GM18909 (cell line): ENCODE data around the gene MRPS30.
A peak's percentile ranks its signal among the peaks of the same experiment; 100 is the strongest.
"Not testable (repeated sequence)": the region's sequence is repeated elsewhere in the genome, so short reads cannot be mapped to it uniquely, and the experiment has no call there.

Source experiments
- ATAC-seq: cut with Tn5 transposase; IDR thresholded peaks from one replicate; pipeline ENCODE4 v1.9.1; 2021; ENCODE audit warnings: mild to moderate bottlenecking; ENCODE audit not compliant: unreplicated experiment, poor library complexity

The MRPS30 gene

DNA sequence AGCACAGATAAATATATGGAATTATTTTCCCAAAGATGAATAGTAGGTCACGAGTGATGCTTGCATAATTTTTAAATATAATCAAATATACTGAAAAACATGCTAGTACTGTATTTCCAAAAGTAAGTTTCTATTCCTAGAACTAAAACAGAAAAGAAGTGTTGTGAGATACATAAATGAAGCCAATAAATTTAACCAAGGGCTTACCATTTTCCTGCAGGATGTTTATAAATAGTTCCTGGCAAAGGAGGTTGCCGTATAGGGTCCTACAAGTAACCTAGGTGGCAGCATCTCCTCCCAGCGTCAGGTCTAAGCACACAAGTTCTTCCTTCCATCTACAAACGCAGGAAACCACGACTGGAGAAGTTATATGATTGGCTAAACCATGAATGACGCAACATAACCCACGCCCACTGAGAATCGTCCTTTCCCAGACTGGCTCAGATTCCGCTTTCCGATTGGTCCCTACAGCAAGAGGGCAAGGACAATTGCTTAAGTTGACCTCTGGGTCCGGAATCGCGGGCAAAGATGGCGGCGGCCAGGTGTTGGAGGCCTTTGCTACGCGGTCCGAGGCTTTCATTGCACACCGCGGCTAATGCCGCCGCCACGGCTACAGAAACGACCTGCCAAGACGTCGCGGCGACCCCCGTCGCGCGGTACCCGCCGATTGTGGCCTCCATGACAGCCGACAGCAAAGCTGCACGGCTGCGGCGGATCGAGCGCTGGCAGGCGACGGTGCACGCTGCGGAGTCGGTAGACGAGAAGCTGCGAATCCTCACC is at the start of gene MRPS30:
Gene MRPS30 (plus strand): TSS at position 513 of the 780 bp plus-strand sequence. CDS start 16 bp downstream, at position 529.
- peak; percentile 99 for ATAC-seq

DNA sequence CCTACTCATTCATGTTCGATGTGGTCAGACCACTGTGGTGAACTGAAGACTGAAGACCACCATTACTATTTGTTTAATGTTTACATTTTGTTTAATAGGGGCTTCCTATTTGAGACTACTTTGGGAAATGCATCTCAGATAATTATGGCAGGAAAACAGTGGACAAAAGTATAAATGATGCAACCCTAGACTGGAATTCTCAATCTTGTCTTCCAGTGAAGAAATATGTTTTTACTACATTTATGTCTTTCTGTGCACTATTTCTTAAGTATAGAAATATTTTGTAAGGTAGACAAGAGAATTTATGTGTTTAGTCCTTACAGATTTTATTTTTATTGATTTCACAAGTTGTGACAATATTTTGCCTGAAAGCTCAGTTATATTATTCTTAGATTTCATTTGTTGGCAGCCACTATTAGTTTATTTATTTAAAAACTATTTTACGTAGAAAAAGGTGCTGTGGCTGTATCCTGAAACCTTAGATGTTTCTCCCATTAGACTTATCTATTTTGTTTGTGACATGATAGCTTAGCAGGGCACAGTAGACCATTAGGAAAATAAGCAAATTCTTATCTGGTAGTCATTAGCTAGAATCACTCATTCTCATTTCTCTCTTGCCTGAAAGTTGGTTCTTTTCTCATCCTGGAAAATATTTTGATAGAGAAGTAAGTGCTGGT is 39.4 kb upstream of the MRPS30 start:
- no peak for ATAC-seq

DNA sequence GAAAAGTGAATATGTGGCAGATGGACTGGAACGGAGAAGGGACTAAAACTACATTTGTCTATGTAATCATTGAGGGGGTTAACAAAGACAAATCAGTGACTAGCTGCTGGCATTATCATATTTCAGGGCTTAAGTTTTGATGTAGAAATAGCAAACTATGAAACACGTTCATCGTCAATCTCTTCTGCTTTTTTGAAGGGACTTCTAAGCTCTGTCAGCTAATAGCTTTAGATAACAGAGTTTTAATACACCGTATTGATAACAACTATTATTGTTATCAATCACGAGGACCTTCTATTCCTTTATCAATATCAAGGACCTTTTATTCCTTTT is 38.9 kb upstream of the MRPS30 start:
- no peak for ATAC-seq

DNA sequence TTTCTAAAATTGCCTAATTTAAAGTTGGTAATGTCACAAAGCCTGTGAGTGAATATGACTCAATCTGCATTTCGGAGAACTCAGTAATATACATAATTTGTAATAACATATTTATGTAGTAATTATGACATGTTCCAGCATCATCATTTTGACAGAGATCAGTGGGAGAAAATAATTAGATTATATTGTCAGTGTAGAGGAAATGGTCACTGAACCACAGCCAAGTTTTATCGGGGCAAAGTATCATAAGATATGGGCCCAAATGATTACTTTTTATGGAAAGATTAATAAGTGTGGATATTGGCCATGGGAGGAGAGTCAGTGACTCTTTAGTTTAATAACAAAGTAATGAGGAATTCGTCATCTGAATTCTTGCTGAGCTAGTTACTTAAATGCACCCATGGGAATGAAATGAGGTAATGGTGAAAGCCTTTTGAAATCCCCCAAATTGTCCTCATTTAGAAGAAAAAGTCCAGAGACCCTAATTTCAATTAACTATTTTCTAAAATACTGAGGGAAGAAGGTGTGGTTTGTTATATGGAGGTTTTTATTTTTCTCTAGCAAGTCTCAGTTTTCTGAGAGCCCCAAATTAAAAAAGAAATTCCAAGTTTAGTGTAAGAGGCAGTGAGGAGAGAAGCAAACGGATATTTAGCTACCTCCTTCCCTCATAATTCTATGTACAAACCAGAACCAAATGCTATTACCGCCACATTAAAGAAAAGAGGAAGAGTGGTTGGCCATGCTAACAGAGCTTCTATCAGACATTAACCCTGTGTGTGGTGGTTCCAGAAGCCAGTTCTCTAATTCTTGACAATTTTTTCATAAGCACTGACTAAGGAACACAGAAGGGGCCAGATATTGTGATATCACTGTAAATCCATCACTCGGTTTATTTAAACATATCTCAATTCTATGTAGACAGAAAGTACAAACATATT is 37.7 kb upstream of the MRPS30 start:
- ATAC-seq: no peak

DNA sequence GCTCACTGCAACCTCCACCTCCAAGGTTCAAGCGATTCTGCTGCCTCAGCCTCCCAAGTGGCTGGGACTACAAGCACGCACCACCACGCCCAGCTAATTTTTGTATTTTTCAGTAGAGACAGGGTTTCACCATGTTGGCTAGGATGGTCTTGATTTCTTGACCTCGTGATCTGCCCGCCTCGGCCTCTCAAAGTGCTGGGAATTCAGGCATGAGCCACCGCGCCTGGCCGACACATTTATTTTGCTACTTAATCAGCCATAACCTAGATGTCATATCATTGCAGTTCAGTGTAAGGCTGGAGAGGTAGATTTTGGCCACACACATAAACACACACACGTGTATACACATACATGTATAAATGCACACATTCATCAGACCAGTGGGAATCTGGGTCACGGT is 36.4 kb upstream of the MRPS30 start:
- not testable (repeated sequence) for ATAC-seq

DNA sequence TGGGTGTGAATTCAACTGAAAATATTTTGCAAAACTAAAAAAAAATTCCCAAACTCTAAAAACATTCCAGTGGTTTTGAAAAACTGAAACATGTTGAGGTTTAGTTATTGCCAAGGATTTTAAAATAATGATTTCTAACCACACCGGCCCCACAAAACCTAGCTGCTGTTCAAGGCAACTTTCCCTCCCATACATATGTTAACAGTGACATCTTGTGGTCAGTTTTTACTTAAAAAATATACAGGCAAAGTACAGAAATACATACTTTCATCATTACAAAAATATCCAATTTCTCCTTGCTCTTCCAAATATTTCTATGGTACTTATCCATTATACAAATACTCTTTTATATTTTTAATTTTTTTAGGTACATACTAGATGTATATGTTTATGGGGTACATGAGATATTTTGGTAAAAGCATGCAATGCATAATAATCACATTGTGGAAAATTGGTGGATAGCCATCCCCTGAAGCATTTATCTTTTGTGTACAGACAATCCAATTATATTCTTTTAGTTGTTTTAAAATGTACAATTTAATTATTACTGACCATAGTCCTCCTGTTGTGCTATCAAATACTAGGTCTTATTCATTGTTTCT is 34.4 kb upstream of the MRPS30 start:
- ATAC-seq: peak; percentile 76

DNA sequence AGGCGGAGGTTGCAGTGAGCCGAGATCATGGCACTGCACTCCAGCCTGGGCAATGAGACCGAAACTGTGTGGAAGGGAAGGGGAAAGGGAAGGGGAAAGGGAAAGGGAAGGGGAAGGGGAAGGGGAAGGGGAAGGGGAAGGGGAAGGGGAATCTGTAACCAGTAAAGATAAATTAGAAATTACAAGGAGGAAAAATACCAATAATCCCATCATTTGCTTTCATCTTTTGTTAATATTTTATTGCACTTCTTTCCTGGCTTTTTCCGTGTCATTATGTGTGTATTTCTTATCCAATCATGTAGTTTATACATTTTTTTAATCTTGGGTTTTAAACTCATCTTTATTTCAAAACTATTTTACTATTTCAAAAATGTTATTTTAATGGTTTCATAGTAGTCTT is 29.6 kb upstream of the MRPS30 start:
- no peak for ATAC-seq

DNA sequence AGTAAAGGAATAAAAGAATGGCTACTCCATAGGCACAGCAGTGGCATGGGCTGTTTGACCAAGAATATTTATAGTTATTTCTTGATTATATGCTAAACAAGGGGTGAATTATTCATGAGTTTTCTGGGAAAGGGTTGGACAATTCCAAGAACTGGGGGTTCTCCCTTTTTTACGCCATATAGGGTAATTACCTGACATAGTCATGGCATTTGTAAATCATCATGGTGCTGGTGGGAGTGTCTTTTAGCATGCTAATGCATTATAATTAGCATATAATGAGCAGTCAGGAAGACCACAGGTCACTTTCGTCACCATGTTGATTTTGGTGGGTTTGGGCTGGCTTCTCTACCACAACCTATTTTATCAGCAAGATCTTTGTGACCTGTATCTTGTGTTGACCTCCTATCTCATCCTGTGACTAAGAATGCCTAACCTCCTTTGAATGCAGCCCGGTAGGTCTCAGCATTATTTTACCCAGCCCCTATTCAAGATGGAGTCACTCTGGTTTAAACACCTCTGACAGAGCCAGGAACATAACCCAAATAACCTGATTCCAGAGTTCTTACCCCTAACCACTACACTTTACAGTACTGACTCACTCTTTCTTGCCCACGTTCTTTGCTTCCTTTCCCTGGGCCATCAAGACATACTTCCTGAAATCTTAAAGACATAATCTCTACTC is 25.0 kb upstream of the MRPS30 start:
- no peak for ATAC-seq

DNA sequence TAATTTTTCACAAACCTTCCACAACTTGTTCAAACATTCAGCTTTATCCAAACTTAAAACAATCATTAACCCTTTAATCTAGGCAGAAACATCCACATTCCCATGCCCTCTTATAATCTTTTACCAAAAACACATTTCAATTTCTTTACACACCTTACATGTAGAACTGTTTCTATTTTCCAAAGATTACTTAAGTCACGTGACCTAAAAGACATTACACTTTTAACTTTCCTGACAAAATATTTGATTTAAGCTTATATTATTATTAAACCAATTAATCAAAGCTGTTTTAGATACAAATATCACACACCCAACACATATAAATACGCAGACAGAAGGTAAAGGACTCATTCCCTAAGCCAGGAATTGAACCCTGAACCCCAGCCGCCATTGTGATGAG is 21.0 kb upstream of the MRPS30 start:
- no peak for ATAC-seq

DNA sequence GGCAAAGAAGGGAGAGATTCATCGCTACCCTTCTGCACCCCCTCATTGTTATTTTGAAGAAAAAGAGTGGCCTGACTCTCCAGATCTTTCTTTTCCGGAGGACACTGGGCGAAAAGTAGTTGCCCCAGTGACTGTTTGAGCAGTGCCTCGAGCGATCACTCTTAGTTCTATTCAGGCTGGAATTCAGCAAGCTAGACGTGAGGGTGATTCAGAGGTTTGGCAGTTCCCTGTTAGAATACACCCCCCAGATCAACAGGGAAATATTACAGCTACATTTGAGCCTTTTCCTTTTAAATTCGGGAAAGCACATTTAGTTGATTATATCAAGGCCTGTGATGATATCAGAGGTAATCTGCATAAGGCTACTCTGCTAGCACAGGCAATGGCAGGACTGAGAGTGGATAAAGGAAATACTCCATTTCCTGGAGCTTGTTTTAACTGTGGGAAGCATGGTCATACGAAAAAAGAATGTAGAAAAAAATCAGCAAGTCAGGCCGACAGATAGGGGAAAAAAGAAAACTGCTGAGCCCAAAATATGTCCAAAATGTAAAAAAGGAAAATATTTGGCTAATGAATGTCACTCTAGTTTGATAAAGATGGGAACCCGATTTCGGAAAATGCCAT is 19.3 kb upstream of the MRPS30 start:
- not testable (repeated sequence) for ATAC-seq

DNA sequence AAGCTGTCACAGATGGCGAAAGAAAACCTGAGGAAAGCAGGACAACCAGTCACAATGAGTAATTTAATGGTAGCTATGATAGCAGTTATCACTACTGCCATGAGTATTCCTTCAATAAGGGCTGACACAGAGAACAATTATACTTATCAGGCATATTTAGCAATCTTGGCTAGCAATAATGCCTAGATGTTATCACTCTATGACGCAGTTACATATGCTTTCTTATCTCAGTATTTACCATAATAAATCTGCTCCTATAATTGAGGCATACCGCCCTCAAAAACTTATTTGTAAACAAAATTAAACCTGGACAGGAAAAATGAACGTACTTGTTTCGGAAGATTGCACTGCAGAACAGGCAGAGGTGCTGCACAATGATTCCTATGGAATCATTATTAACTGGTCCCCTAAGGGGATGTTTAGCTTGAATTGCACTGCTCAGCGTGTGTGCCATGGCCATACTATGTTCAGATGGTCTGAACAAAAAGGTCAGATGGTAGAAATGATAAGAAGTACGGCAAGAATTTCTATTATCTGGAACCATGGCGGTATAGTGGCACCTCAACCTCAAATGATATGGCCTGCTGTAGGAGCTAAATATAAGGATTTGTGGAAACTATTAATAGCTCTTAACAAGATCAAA is 16.6 kb upstream of the MRPS30 start:
- not testable (repeated sequence) for ATAC-seq

DNA sequence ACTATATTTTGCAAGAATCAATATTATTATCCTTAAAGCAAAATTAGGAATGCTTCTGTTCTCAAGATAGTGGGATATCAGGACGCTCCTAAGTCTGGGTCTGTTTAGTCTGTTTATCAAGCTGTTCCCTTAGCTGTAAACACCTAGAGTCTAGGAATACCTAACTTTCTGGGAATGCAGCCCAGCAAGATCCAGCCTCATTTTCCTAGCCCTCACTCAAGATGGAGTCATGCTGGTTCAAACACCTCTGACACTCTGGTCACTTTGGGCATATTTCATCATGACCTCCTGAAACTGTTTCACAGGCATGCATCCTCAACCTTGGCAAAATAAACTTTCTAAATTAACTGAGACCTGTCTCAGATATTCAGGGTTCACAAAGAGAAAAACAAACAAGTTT is 14.4 kb upstream of the MRPS30 start:
- ATAC-seq: no peak

DNA sequence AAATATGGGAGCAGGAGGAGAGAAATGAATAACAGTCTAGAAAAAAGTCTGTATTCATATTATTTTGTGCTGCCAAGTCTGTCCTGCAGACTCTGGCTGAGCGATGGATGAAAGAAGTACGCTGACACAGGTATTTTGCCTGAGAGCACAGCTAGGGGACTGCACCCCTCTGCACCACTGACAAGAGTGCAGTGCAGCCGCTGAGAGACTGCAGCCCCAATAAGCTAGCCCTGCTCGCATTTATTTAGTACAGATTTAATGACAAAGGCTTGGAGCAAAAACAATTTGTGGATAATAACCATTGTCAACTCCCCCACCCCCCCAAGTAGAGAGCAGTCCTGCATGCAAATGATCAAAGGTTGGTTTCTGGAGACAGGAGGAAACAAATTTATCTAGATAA is 13.3 kb upstream of the MRPS30 start:
- ATAC-seq: no peak

DNA sequence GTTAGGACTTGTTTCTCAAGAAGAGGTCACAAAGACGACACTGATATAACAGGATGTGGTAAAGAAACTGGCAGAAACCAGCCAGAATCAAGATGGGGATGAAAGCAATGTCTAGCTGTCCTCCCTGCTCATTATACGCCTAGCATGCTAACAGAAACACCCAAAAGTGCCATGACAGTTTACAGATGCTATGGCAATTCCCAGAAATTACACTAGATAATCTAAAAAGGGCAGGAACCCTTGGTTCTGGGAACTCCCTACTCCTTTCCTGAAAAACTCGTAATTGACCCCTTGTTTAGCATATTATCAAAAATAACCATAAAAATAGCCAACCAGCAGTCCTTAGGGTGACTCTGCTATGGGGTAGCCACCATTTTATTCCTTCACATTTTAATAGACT is 10.9 kb upstream of the MRPS30 start:
- no peak for ATAC-seq

DNA sequence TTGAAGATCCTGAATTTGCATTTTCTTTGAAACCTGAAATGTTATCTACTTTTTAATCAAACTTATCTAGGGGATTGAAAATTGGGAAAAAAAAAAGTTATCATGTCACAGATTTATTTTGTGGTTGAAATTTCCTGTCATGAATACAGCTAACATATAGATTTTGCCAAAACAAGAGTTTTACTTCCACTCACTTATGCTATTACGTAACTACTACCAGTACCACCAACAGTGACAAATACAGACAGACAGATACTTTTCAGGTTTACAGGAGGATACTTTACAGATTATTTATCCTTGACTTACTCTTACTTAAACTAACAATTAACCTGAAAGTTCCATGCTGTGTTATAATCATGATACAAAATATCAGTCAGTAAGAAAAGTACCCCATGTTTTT is 6.8 kb upstream of the MRPS30 start:
- no peak for ATAC-seq

DNA sequence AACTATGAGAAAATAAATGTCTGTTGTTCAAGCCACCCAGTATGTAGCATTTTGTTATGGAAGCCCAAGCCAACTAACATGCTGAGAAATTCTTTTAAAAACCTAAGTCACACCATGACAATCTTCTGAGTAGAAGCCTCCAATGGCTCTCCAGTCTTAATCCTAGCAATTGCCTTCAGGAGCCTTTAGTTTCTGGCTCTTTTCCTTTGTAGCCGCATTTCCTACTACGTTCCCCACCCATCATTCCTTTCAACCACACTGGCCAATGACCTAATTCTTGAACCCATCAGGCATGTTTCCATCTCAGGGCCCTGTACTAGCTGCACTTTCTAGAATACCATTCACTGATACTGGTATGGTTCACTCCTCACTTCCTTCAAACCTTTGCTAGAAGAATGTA is 2.1 kb upstream of the MRPS30 start:
- no peak for ATAC-seq

DNA sequence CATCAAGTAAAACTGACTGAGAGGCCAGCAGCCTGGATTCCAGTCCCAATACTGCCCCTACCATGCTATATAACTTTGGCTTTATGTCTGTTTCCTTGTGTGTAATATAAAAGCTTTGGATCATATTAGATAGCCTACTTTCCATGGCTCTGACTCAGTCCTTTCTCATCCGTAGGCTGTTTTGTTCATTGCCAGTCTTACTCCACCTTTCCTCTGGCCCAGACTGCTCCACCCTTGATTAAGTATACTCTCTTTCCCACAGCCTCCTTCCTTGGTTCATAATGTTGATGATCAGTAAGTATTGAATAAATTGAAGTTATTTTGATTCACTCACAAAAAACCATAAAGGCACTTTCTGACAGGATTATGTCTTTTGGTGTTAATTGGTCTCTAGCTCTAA is 1.5 kb upstream of the MRPS30 start:
- ATAC-seq: no peak

DNA sequence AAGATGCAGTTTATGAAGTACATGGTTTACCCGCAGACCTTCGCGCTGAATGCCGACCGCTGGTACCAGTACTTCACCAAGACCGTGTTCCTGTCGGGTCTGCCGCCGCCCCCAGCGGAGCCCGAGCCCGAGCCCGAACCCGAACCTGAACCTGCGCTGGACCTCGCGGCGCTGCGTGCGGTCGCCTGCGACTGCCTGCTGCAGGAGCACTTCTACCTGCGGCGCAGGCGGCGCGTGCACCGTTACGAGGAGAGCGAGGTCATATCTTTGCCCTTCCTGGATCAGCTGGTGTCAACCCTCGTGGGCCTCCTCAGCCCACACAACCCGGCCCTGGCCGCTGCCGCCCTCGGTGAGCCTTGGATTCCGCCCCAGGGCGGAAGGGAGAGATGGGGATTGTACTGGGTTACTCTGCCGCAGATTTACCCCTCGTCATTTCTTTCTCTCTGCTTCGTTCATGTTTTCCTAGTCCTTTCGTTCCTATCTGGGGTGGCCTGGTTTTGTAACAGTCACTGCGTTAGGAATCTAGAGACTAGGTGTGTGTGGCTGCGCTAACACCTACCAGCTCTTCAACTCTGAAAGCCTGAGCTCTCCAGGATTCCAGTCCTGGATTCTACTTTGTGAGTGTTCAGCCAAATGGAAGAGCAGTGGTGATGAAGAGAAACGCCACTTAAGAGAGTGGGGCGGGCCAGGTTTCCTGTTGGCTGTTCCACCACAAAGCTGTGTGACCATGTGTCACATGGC is 638 bp downstream of the MRPS30 start:
- peak; percentile 49 for ATAC-seq
